GM21723 (cell line): Measurements from ENCODE around the gene ANAPC13.

Source experiments
- ATAC-seq: cut with Tn5 transposase; IDR thresholded peaks from one replicate; pipeline ENCODE4 v1.9.1; 2021; ENCODE audit warnings: mild to moderate bottlenecking, moderate library complexity; ENCODE audit not compliant: unreplicated experiment

Gene ANAPC13

GRCh38 chr3:134457376-134458074 lies 28.3 kb downstream of the ANAPC13 start:
- no peak for ATAC-seq

GRCh38 chr3:134453631-134454030 lies 32.2 kb downstream of the ANAPC13 start:
- no peak for ATAC-seq

GRCh38 chr3:134449951-134450350 lies 35.8 kb downstream of the ANAPC13 start:
- ATAC-seq = no peak

- no peak for ATAC-seq
Measured at GRCh38 chr3:134449277-134449676, 36.5 kb downstream of the ANAPC13 start.

- ATAC-seq = no peak
Measured at GRCh38 chr3:134448664-134449063, 37.1 kb downstream of the ANAPC13 start.

GRCh38 chr3:134447351-134447750 lies 38.4 kb downstream of the ANAPC13 start:
- no peak for ATAC-seq

GRCh38 chr3:134446800-134447199 lies 39.0 kb downstream of the ANAPC13 start:
- no peak for ATAC-seq

- no peak for ATAC-seq
Measured at GRCh38 chr3:134445636-134446035, 40.1 kb downstream of the ANAPC13 start.

GRCh38 chr3:134445095-134445494 lies 40.7 kb downstream of the ANAPC13 start:
- ATAC-seq = no peak

GRCh38 chr3:134441821-134442220 lies 44.0 kb downstream of the ANAPC13 start:
- ATAC-seq = no peak

- ATAC-seq = no peak
Measured at GRCh38 chr3:134441321-134441720, 44.5 kb downstream of the ANAPC13 start.

- no peak for ATAC-seq
Measured at GRCh38 chr3:134437211-134437752, 48.5 kb downstream of the ANAPC13 start.

- ATAC-seq = no peak
Measured at GRCh38 chr3:134432236-134432635, 53.5 kb downstream of the ANAPC13 start.

- no peak for ATAC-seq
Measured at GRCh38 chr3:134430950-134431445, 54.8 kb downstream of the ANAPC13 start.

- no peak for ATAC-seq
Measured at GRCh38 chr3:134430174-134430573, 55.6 kb downstream of the ANAPC13 start.

GRCh38 chr3:134428401-134428800 lies 57.4 kb downstream of the ANAPC13 start:
- ATAC-seq = no peak
